GM12874 (cell line): ENCODE results near the gene RPS19.
A peak's percentile ranks its signal among the peaks of the same experiment; 100 is the strongest.

Experiments
- TF ChIP-seq, protein P1 (sequence below): IDR thresholded peaks from 2 replicates; pipeline ENCODE4 v1.5.1; 2011; ENCODE audit warnings: low read depth, mild to moderate bottlenecking, control low read depth, low read length, moderate library complexity; ENCODE audit not compliant: insufficient read depth

The RPS19 gene

DNA sequence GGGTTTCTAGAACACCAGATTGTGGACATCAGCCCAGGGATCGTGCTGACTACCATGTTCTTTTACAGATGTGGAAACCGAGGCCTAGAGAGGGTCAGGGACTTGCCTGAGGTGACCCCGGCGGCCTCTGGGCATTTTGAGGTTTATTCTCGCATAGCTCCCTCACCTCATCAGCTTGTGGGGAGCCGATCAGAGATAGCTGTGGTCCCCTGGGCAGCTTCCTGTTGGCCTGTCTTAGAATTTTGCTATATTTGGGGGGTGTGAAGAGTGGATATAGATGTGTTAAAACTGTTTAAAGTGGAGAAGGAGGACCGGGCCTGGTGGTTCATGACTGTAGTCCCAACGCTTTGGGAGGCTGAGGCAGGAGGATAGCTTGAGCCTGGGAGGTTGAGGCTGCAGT is 29.8 kb downstream of the RPS19 start:
- TF ChIP-seq, protein P1, sequence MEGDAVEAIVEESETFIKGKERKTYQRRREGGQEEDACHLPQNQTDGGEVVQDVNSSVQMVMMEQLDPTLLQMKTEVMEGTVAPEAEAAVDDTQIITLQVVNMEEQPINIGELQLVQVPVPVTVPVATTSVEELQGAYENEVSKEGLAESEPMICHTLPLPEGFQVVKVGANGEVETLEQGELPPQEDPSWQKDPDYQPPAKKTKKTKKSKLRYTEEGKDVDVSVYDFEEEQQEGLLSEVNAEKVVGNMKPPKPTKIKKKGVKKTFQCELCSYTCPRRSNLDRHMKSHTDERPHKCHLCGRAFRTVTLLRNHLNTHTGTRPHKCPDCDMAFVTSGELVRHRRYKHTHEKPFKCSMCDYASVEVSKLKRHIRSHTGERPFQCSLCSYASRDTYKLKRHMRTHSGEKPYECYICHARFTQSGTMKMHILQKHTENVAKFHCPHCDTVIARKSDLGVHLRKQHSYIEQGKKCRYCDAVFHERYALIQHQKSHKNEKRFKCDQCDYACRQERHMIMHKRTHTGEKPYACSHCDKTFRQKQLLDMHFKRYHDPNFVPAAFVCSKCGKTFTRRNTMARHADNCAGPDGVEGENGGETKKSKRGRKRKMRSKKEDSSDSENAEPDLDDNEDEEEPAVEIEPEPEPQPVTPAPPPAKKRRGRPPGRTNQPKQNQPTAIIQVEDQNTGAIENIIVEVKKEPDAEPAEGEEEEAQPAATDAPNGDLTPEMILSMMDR = no peak

DNA sequence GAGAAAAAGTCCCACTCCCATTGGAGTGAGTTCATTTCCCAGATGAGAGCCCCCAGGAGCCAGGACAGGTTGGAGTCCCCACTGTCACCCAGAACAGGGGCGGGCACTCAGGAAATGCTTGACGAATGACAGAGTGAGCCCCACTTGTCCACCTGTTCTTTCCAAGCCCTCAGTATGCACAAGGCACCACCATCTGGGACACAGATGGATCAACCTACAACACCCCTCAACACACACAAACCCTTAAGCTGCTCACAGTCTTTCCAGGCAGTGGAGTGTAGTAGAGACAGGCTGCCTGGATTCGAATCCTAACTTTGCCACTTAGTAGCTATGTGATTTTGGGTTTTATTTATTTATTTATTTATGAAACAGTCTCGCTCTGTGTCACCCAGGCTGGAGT is 30.9 kb downstream of the RPS19 start:
- TF ChIP-seq, protein P1 = no peak

DNA sequence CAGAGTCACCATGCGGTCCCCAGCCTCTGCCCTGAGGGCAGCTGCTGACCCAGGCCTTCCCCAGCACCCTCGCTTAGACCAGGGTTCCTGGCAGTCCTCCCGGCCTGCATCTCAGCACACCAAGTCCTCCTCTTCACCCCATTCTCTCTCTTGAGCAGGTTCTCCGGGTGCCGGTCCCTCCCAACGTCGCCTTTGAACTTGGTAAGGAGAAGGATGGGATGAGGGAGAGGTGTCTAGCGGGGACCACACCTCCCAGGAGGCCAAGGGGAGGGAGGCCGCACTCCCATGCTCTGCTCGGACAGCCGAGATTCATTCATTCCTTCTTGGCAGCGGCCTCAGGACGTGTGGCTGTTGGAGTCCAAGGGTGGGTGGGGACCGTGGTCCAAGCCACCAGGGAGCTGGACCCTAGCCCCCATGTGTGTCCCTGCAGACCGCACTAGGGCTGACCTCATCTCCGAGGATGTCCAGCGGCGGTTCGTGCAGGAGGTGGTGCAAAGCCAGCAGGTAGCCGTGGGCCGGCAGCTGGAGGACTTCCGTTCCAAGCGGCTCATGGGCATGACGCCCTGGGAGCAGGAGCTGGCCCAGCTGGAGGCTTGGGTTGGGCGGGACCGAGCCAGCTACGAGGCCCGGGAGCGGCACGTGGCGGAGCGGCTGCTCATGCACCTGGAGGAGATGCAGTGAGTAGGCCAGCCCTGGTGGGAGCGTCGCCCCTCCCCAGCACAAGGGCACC is 32.3 kb downstream of the RPS19 start:
- TF ChIP-seq, protein P1 = no peak

- TF ChIP-seq, protein P1 = peak; percentile 29; the same call in 1 of the 2 replicates
These were observed 33.8 kb downstream of the RPS19 start for GRCh38 chr19:41893899-41894298.

DNA sequence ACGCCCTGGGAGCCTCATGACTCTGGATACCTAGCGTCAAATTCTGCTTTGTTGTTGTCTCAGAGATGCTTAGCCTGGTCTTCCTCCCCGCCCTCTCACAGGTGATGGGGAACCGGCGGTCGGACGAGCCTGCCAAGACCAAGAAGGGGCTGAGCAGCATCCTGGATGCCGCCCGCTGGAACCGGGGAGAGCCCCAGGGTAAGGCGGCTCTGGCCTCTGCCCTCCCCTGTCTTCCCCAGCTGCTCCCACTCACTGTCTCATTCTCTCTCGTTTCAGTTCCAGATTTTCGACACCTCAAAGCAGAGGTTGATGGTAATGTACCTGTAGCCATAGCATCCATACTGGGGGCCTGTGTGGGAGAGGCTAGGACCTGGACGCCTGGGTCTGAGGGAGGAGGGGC is 34.3 kb downstream of the RPS19 start:
- TF ChIP-seq, protein P1 = no peak

- TF ChIP-seq, protein P1 = peak; percentile 40
These were observed 35.9 kb downstream of the RPS19 start for GRCh38 chr19:41895745-41896580.

GRCh38 chr19:41896581-41896942 is 36.5 kb downstream of the RPS19 start:
- TF ChIP-seq, protein P1 = no peak
